ENCODE measurements around the gene MLXIPL. TPM values are rescaled to one million over a fixed set of nuclear protein-coding genes. Genes with fewer than 3 reads are reported as not detected.

Gene MLXIPL
- total RNA-seq, 1 experiment from 2014 or later: 6.1 TPM

DNA sequence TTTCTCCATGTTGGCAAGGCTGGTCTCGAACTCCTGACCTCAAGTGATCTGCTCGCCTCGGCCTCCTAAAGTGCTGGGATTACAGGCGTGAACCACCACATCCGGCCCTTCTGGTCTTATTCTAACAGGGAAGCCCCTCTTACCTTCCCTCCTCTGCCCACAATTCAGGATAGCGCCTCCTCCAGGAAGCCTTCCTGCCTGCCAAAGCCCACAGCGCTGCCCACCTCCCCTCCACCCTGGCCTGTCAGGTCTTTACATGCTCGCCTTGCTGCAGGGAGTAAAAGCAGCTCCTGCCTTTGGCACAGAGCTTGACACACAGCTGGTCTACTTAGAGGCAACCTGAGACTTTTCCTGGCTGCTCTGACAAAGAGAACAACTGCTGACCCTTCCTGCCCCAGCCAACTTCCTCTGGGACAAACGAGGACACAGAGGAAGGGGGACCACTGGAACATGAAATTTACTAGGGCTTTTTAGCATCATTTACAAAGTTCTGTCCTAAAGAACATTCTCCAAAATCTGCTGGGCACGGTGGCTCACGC lies 13.2 kb downstream of the MLXIPL start:
- H2AFZ ChIP-seq (ENCODE audit: low read length): no peak overlapping the region
- no peak overlapping the region for H3K4me2 ChIP-seq (ENCODE audit: insufficient read depth, insufficient read length, low read length)
- no peak overlapping the region for H4K91ac ChIP-seq (ENCODE audit: insufficient read length, low read depth, low read length)
- H2AK5ac ChIP-seq (ENCODE audit: insufficient read length, low read length): no peak overlapping the region
- no peak overlapping the region for H2BK20ac ChIP-seq (ENCODE audit: low read depth, low read length, poor library complexity, severe bottlenecking)
- no peak overlapping the region for H3K23ac ChIP-seq (ENCODE audit: insufficient read length, low read depth, low read length)
- no peaks in the 10 kb centered on the region; the same call in 1 of the 2 replicates for H3K4me1 ChIP-seq (ENCODE audit: insufficient read depth, low read length)
- H4K8ac ChIP-seq (replicated peaks; ENCODE audit: insufficient read length, low read depth, low read length): no peak overlapping the region
- no peak overlapping the region for H3K56ac ChIP-seq (ENCODE audit: insufficient read length, low read depth, low read length)
- H3K27ac Mint-ChIP-seq: no peak overlapping the region
- no peak overlapping the region for H3K4me3 Mint-ChIP-seq
- no peak overlapping the region for H3K14ac ChIP-seq (ENCODE audit: insufficient read depth, low read length)
- no peaks in the 10 kb centered on the region for H3K79me1 ChIP-seq (ENCODE audit: insufficient read depth, low read depth, low read length, poor library complexity, severe bottlenecking)
- no peak overlapping the region for H2BK5ac ChIP-seq (ENCODE audit: insufficient read length, low read length)
- H3K4me1 Mint-ChIP-seq: peaks cover 8 to 13% of the 10 kb centered on the region in 2 experiments
- H4K5ac ChIP-seq (ENCODE audit: insufficient read length, low read depth, low read length): no peak overlapping the region
- no peaks in the 10 kb centered on the region for H3K79me2 ChIP-seq (ENCODE audit: insufficient read depth, low read length)
- DNase-seq: peak; percentile 57
- WGBS (ENCODE audit: extremely low coverage, insufficient read length, low lambda C conversion rate): no CpG with 5 or more reads among the region's 11 CpGs
- H3K27me3 Mint-ChIP-seq (ENCODE audit: low read depth): peaks cover 8% of the 10 kb centered on the region
- H3K18ac ChIP-seq (ENCODE audit: insufficient read length, low read depth, low read length): no peak overlapping the region
- TF ChIP-seq, protein P1, sequence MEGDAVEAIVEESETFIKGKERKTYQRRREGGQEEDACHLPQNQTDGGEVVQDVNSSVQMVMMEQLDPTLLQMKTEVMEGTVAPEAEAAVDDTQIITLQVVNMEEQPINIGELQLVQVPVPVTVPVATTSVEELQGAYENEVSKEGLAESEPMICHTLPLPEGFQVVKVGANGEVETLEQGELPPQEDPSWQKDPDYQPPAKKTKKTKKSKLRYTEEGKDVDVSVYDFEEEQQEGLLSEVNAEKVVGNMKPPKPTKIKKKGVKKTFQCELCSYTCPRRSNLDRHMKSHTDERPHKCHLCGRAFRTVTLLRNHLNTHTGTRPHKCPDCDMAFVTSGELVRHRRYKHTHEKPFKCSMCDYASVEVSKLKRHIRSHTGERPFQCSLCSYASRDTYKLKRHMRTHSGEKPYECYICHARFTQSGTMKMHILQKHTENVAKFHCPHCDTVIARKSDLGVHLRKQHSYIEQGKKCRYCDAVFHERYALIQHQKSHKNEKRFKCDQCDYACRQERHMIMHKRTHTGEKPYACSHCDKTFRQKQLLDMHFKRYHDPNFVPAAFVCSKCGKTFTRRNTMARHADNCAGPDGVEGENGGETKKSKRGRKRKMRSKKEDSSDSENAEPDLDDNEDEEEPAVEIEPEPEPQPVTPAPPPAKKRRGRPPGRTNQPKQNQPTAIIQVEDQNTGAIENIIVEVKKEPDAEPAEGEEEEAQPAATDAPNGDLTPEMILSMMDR (conservative IDR thresholded peaks at IDR 0.05): peak; percentile 34; the same call in 2 of the 3 replicates
- H3K9me3 ChIP-seq (ENCODE audit: control insufficient read depth, low read depth, low read length): no peaks in the 10 kb centered on the region
- H3T11ph ChIP-seq (ENCODE audit: low read length): no peak overlapping the region
- no peak overlapping the region for H3K27ac ChIP-seq (ENCODE audit: insufficient read length, low read depth, low read length)
- H3K27me3 ChIP-seq (ENCODE audit: insufficient read depth, low read length): no peaks in the 10 kb centered on the region
- no peaks in the 10 kb centered on the region; a peak in 2 of 7 replicates for H3K36me3 Mint-ChIP-seq (ENCODE audit: insufficient read depth in 1 of 3, low read depth in 3 of 3)
- peaks cover 3% of the 10 kb centered on the region for H4K20me1 ChIP-seq (ENCODE audit: control insufficient read depth, insufficient read depth, insufficient read length)
- H3K9ac ChIP-seq (ENCODE audit: extremely low read depth, insufficient read length, low read length): no peak overlapping the region
- H2BK120ac ChIP-seq (ENCODE audit: low read depth, low read length, poor library complexity, severe bottlenecking): no peak overlapping the region
- H3K9me3 Mint-ChIP-seq: no peaks in the 10 kb centered on the region
- no peak overlapping the region for H3K4ac ChIP-seq (ENCODE audit: low read depth, low read length)
- no peaks in the 10 kb centered on the region for H3K23me2 ChIP-seq (ENCODE audit: insufficient read length, low read depth, low read length, poor library complexity, severe bottlenecking)
- no peak overlapping the region for H2BK15ac ChIP-seq (ENCODE audit: low read depth, low read length)
- H2BK12ac ChIP-seq (ENCODE audit: insufficient read length, low read depth, low read length): no peak overlapping the region

All from H9 (cell line).